Embryonic facial prominence (tissue), 1 donor: ENCODE results near the gene ETS1.
A peak's percentile ranks its signal among the peaks of the same experiment; 100 is the strongest.

Experiments
- DNase-seq: peaks from one replicate; pipeline ENCODE4 v3.0.0-alpha.2; 2016; ENCODE audit errors: extremely low spot score

ETS1 gene

GRCh38 chr11:128540469-128540868 lies 46.9 kb downstream of the ETS1 start:
- DNase-seq: no peak

- DNase-seq: no peak
Measured at GRCh38 chr11:128536506-128536905, 50.9 kb downstream of the ETS1 start.

- no peak for DNase-seq
Measured at GRCh38 chr11:128535468-128536457, 51.6 kb downstream of the ETS1 start.

GRCh38 chr11:128533472-128533871 lies 53.9 kb downstream of the ETS1 start:
- DNase-seq: no peak

- no peak for DNase-seq
Measured at GRCh38 chr11:128532572-128533091, 54.7 kb downstream of the ETS1 start.

- DNase-seq: no peak
Measured at GRCh38 chr11:128532016-128532571, 55.3 kb downstream of the ETS1 start.

GRCh38 chr11:128531588-128531987 lies 55.8 kb downstream of the ETS1 start:
- DNase-seq: no peak

- no peak for DNase-seq
Measured at GRCh38 chr11:128530118-128531074, 57.0 kb downstream of the ETS1 start.

- DNase-seq: no peak
Measured at GRCh38 chr11:128528294-128528693, 59.1 kb downstream of the ETS1 start.

GRCh38 chr11:128527046-128527445 lies 60.3 kb downstream of the ETS1 start:
- no peak for DNase-seq

- DNase-seq: no peak
Measured at GRCh38 chr11:128525411-128526243, 61.7 kb downstream of the ETS1 start.

GRCh38 chr11:128524172-128524571 lies 63.2 kb downstream of the ETS1 start:
- no peak for DNase-seq

GRCh38 chr11:128523641-128524040 lies 63.7 kb downstream of the ETS1 start:
- DNase-seq: no peak

- DNase-seq: no peak
Measured at GRCh38 chr11:128522943-128523518, 64.3 kb downstream of the ETS1 start.

GRCh38 chr11:128522055-128522942 lies 65.1 kb downstream of the ETS1 start:
- DNase-seq: peak; percentile 75

- DNase-seq: no peak
Measured at GRCh38 chr11:128521682-128522054, 65.7 kb downstream of the ETS1 start.

GRCh38 chr11:128520888-128521681 lies 66.3 kb downstream of the ETS1 start:
- no peak for DNase-seq

- DNase-seq: no peak
Measured at GRCh38 chr11:128520206-128520887, 67.0 kb downstream of the ETS1 start.
